HG02610 (cell line): ENCODE data around the gene ALK.

Source experiments
- ATAC-seq: cut with Tn5 transposase; IDR thresholded peaks from one replicate; pipeline ENCODE4 v1.9.1; 2021; ENCODE audit warnings: mild to moderate bottlenecking, moderate library complexity; ENCODE audit not compliant: unreplicated experiment

Gene ALK

DNA sequence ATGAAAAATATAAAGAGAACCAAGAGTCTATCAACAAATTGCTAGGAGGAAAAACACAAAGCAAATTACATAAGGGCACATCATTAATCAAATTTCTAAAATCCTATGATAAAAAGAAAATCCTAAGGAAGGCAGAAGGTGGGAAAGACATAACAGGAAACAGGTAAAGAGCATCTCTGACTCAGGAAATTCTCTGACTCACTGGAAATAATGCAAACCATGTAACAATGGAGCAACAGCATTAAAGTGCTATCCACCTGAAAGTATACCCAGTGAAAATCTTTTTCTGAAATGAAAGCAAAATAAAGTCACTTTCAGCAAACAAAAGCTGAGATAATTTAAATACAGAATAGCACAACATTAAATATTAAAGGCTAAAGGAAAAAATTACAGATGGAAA is 10.9 kb downstream of the ALK start:
- ATAC-seq = no peak

GRCh38 chr2:29902356-29902755 is 19.0 kb downstream of the ALK start:
- ATAC-seq = no peak

DNA sequence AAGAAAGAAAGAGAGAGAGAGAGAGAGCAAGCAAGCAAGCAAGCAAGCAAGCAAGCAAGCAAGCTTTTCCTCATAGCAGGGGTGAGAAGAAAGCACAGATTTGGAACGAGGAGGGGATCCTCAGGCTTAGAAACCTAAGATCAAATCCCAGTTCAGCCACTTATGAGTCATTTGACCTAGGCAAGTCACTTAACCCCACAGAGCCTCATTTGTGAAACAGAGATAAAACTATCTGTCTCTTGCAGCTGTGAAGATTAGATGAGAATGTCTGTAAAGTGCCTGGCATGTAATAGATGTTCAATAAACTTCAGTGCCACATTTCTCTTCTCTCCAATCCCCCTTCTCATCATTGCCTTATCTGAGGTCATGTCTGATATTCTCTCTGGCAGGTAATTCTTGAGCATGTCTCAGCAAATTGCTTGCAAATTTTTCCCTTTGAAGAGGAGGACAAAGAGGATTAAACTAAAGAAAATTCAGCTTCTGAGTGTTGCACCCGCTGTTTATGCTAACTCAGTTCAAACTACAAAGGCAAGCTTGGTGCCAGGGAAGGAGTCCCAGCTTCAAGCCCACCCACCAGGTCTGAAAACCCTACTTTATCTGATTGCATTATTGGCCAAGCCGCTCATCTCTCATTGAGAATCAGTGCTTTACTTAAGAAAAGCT is 20.3 kb downstream of the ALK start:
- no peak for ATAC-seq

- no peak for ATAC-seq
Measured at GRCh38 chr2:29898999-29899398, 22.4 kb downstream of the ALK start.

- ATAC-seq = no peak
Measured at GRCh38 chr2:29894822-29895614, 26.4 kb downstream of the ALK start.

- ATAC-seq = no peak
Measured at GRCh38 chr2:29892585-29893259, 28.7 kb downstream of the ALK start.

DNA sequence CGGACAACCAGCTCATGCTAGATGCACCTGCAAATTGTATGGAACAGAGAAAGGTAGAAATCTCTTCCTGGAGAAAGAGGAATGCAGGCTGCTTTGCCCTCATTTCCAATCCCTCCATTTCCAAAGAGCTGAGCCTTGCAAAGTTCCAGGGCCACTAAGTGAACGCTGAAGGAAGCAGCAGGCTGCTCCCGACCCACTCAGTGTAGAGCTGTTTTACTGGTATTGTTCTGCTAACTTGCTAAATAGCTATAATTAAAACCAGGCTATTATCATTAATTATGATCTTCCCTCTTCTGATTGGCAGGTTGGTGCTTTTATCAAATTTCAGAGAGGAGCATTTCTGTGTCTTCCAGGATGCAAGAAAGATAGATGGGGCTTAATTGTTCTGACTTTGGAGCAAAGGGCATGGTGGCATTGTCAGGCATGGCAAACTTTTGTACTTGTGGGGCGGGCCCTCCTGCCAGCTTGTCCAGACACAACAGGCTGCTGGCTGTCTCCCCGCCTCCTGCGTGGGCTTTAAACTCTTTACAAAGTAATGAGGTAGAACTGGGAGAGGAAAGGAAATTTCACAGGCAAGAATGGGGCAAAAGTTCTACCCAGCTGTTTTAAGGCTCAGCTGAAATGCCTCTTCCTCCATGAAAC is 40.2 kb downstream of the ALK start:
- ATAC-seq = no peak

- no peak for ATAC-seq
Measured at GRCh38 chr2:29880084-29880483, 41.3 kb downstream of the ALK start.

DNA sequence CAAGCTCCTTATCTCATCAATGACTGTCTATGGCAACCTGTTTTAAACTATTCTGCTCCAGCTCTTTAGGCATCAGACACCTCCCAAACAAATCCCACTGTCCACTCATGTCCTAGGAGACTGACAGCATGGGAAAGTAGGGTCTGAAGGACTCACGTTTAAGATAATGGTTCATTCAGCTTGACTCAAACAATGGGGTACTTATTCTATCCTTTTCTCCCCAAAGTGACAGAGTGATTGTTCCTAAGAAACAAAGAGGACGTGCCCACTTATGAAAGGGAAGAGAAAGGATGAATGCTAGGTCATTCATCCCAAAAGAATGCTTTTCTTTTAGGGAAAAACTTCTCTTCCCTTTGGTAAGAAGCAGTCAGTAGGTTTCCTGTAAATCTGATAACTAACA is 41.9 kb downstream of the ALK start:
- ATAC-seq = no peak

- no peak for ATAC-seq
Measured at GRCh38 chr2:29878898-29879297, 42.5 kb downstream of the ALK start.

GRCh38 chr2:29876374-29876773 is 45.0 kb downstream of the ALK start:
- no peak for ATAC-seq

DNA sequence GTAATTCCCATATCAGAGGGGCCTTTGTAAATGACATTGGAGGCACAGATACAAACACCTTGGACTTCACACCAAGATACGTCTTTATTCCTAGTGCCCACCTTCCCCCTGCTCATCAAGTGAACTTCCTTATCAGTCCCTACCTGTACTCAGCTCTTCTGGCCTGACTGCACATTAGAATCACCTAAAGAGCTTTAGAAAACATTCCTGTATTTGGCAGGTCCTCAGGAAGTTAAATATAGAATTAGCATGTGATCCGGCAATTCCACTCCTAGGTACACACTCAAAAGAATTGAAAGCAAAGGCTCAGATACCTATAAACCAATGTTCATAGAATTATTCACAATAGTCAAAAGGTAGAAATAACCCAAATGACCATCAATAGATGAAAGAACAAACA is 46.6 kb downstream of the ALK start:
- no peak for ATAC-seq

DNA sequence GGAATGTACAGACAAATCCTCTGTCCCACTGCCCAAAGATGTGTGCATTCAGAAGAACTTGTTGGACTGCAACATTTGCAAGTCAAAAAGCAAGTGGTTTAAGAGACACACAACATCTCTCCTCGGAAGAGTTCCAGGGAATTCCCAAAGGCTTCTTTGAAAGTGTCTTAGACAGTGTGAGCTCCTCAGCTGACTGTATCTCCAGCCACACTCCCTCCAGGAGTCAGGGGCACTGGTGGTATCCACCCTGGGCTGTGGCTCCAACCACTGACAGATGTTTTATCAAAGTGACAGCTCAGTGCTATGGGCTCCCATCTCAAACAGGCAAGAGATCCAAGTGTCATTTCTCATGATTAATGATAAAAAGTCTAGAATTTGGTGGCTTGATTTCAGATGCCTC is 48.5 kb downstream of the ALK start:
- ATAC-seq = no peak

GRCh38 chr2:29871541-29871940 is 49.8 kb downstream of the ALK start:
- ATAC-seq = no peak

GRCh38 chr2:29865512-29865911 is 55.9 kb downstream of the ALK start:
- peak; percentile 59 for ATAC-seq

GRCh38 chr2:29864988-29865387 is 56.4 kb downstream of the ALK start:
- no peak for ATAC-seq

DNA sequence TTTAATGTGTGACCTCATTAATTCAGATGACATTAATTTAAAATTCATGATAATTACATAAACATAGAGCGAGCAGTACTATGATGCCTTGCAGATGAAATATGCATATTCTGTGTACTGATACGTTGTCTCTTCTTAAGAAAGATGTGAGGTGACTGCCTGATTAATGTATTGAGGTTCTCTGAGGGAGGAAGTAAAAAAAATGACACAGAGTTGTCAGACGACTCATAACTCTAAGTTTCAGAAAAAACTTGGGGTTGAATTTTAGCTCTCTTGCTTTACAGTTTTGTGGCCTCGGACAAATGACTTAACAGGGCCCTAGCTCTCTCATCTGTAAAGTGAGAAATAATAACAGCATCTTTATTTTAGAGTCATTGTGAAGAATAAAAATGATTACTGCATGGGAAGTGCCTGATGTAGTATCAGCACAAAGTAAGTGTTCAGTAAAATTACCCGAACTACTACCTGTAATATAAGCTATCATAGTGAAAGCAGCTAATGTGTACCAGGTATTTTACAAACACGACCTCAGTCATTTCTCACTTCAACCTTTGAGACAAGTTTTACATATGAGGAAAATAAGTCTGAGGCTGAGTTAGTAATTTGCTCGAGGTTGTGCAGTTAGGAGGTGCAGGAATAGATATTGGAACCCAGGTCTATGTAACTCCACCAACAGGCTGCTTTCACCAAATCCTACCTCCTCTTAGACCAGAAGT is 65.3 kb downstream of the ALK start:
- ATAC-seq = no peak

- ATAC-seq = no peak
Measured at GRCh38 chr2:29850794-29851193, 70.6 kb downstream of the ALK start.

DNA sequence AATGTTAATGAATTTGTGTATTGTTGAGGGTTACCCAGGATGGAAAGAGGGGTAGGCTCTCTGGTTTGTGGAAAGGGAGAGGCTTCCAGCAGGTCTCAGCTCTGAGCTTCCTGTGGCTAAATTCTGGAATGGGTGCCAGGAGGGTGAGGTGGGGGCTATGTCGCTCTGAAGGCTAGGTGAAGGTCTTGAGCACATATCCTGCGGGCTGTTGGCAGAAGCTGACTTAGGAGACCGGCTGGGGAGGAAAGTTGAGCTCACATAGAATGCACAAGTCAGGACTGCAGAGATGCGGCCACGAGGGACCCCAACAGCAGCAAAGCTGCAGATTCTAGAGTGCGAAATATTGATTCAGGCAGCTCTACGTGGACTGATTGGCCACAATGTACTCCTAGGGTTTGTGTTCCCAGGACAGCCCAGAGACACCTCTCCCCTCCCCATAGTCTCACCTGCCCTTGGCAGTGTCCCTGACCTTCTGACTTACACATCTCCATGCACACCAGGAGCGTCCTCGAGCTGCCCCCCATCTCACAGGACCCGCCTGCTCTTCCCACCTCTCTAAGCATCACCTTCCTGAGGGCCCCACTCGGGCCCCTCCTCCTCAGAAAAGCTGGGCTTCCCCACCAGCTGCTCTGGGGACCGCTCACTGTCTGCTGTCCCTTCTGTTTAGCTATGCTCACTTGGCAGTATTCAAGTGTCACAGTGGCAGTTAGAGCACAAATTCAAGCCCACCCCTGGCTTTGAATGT is 72.6 kb downstream of the ALK start:
- ATAC-seq = no peak

GRCh38 chr2:29847886-29848285 is 73.5 kb downstream of the ALK start:
- no peak for ATAC-seq
